A549 treated with RU486 at 1 μM for 4 hours (cell line): ENCODE measurements around the gene ABCB1. TPM values are rescaled to one million over a fixed set of nuclear protein-coding genes. Genes with fewer than 3 reads are reported as not detected.

ENCODE experiments used
- total RNA-seq: library from RNA; stranded (reverse); fragments of 200-300 nt; extraction: Qiagen RNA extraction; gene quantifications from 5 replicates; pipeline ENCODE4 v1.2.3, GENCODE V29; 2022; ENCODE audit warnings: low read depth

Gene ABCB1
- total RNA-seq = 0.08 to 0.47 TPM (median 0.19 TPM) in 4 of 5 replicates, not detected in the other

GRCh38 chr7:87600130-87601124 lies at the start of gene ABCB1:
Gene ABCB1 (minus strand): TSS chr7:87600884. CDS start chr7:87600184, 700 bp downstream.

GRCh38 chr7:87475359-87476178 lies 125.1 kb downstream of the ABCB1 start, which contains the start of gene ABCB4:
Gene ABCB4 (minus strand): TSS chr7:87475680. CDS start chr7:87475465, 215 bp downstream.

Other genes with a start within 250 kb of the ABCB1 start
- gene ABCB4, start 125.2 kb downstream of the ABCB1 start, total RNA-seq = not detected in 5 replicates
- 0.05 to 0.06 TPM in 2 of 5 replicates, not detected in the others for gene RUNDC3B, start 27.5 kb upstream of the ABCB1 start, total RNA-seq